Measurements from ENCODE around the gene ROR1. TPM values are rescaled to one million over a fixed set of nuclear protein-coding genes. Genes with fewer than 3 reads are reported as not detected.

Gene ROR1
- total RNA-seq, 1 experiment from 2014 or later: 2.7 TPM

- no peaks in the 10 kb centered on the region for H3K27me3 ChIP-seq (ENCODE audit: insufficient read depth, low read length)
- H3K4me3 ChIP-seq (replicated peaks in 1 of 2; ENCODE audit: low read depth in 1 of 2, low read length in 2 of 2): no peak overlapping the region
- peaks cover 4 to 21% of the 10 kb centered on the region in 2 experiments; a peak in 3 of 4 replicates for H3K4me1 ChIP-seq (ENCODE audit: control insufficient read depth in 1 of 2, insufficient read depth in 2 of 2, low read length in 2 of 2)
- no peak for ATAC-seq
- H3K36me3 ChIP-seq (ENCODE audit: control insufficient read depth in 1 of 2, insufficient read depth in 2 of 2, low read length in 2 of 2): no peaks in the 10 kb centered on the region
- H3K27ac ChIP-seq (ENCODE audit: low read depth, low read length): peak overlapping the region; percentile 53
- no peak overlapping the region for H2AFZ ChIP-seq (ENCODE audit: low read depth, low read length, poor library complexity, severe bottlenecking)
- intact Hi-C loops (cut with micrococcal nuclease): no loop called here
- H3K9ac ChIP-seq (ENCODE audit: low read length): peak overlapping the region; percentile 14; the same call in 1 of the 2 replicates
- H3K9me3 ChIP-seq (ENCODE audit: control insufficient read depth in 1 of 2, insufficient read depth in 1 of 2, low read depth in 1 of 2, low read length in 2 of 2): no peaks in the 10 kb centered on the region
- RAD21 ChIA-PET (ENCODE audit: low non-redundant PET in 1 of 2, low total read pairs in 2 of 2, uncharacterized antibody in 2 of 2, unreplicated experiment in 2 of 2): no interaction called here
- no peaks in the 10 kb centered on the region; the same call in 1 of the 2 replicates for H3K9me2 ChIP-seq (ENCODE audit: insufficient read depth)
- peak overlapping the region; percentile 29 for H3K4me2 ChIP-seq (ENCODE audit: low read length)
- POLR2A ChIA-PET: no interaction called here
- H3K79me2 ChIP-seq (ENCODE audit: insufficient read depth, low read length): no peaks in the 10 kb centered on the region
- TF ChIP-seq ELF1 (IDR thresholded peaks at IDR 0.05; ENCODE audit: borderline replicate concordance, low read depth) (no peak), POLR2A (IDR thresholded peaks at IDR 0.05; ENCODE audit: borderline replicate concordance, extremely low read depth, insufficient read depth, insufficient read length) (no peak), CEBPB (IDR thresholded peaks at IDR 0.05; ENCODE audit: low read depth) (no peak), REST (IDR thresholded peaks at IDR 0.05; ENCODE audit: low read depth) (no peak)
- CTCF ChIA-PET: no interaction called here
- no peak for DNase-seq (ENCODE audit: low read depth, low spot score)
- no peaks in the 10 kb centered on the region for H4K20me1 ChIP-seq (ENCODE audit: insufficient read depth)
- BruUV-seq (replicated peaks): no TSS peak
These were observed 397.4 kb downstream of the ROR1 start for GRCh38 chr1:64171246-64171645.

DNA sequence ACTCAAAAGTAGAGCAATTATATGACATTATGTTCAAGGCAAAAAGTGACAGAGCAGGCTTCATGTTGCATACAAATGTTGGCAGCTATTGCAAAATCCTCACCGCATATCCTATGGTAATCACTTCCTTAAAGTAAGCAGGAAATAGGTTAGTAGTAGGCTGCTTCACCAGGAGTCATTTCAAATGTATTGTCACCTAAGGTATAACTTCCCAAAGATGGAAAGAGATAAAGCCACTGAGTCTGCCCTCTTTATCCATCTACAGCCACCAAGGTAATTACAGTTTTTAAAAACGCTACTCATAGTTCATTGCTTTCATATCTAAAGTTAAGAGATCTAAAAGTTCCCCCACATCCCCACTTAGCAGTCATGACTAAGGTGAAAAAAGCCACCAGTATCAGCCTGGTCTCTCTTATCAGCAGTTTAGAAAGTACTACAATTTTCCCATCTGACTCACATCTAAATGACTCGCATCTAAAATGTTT lies 398.0 kb downstream of the ROR1 start:
- ChIA-PET POLR2A (no interaction called here), RAD21 (ENCODE audit: low non-redundant PET in 1 of 2, low total read pairs in 2 of 2, uncharacterized antibody in 2 of 2, unreplicated experiment in 2 of 2) (no interaction called here), CTCF (no interaction called here)
- no TSS peak for BruUV-seq (replicated peaks)
- intact Hi-C loops (cut with micrococcal nuclease): no loop called here
- H2AFZ ChIP-seq (ENCODE audit: low read depth, low read length, poor library complexity, severe bottlenecking): no peak overlapping the region
- H3K36me3 ChIP-seq (ENCODE audit: control insufficient read depth in 1 of 2, insufficient read depth in 2 of 2, low read length in 2 of 2): no peaks in the 10 kb centered on the region
- H3K27ac ChIP-seq (ENCODE audit: low read depth, low read length): peak overlapping the region; percentile 53
- DNase-seq (ENCODE audit: low read depth, low spot score) (peak; percentile 13), ATAC-seq (peak; percentile 67)
- no peaks in the 10 kb centered on the region for H4K20me1 ChIP-seq (ENCODE audit: insufficient read depth)
- H3K79me2 ChIP-seq (ENCODE audit: insufficient read depth, low read length): no peaks in the 10 kb centered on the region
- TF ChIP-seq FOSL1 (IDR thresholded peaks at IDR 0.05; ENCODE audit: low read depth) (peak; percentile 43), CEBPB (IDR thresholded peaks at IDR 0.05; ENCODE audit: low read depth) (peak; percentile 80; the same call in 1 of the 2 replicates), YY1 (IDR thresholded peaks at IDR 0.05; ENCODE audit: extremely low read depth, insufficient replicate concordance, low read depth, low read length) (no peak)
- no peaks in the 10 kb centered on the region for H3K9me3 ChIP-seq (ENCODE audit: control insufficient read depth in 1 of 2, insufficient read depth in 1 of 2, low read depth in 1 of 2, low read length in 2 of 2)
- no peaks in the 10 kb centered on the region for H3K27me3 ChIP-seq (ENCODE audit: insufficient read depth, low read length)
- no peaks in the 10 kb centered on the region; the same call in 1 of the 2 replicates for H3K9me2 ChIP-seq (ENCODE audit: insufficient read depth)
- H3K9ac ChIP-seq (ENCODE audit: low read length): peak overlapping the region; percentile 14; the same call in 1 of the 2 replicates
- H3K4me1 ChIP-seq (ENCODE audit: control insufficient read depth in 1 of 2, insufficient read depth in 2 of 2, low read length in 2 of 2): peaks cover 4 to 21% of the 10 kb centered on the region in 2 experiments; a peak in 3 of 4 replicates
- no peak overlapping the region for H3K4me3 ChIP-seq (replicated peaks in 1 of 2; ENCODE audit: low read depth in 1 of 2, low read length in 2 of 2)
- H3K4me2 ChIP-seq (ENCODE audit: low read length): peak overlapping the region; percentile 29

Measured in HCT116 (cell line).